Thymus (tissue), 11 donors: ENCODE results near the gene HDAC3. TPM values are rescaled to one million over a fixed set of nuclear protein-coding genes. Genes with fewer than 3 reads are reported as not detected.

Experiments used
- DNase-seq, 9 donors: peaks; one replicate each; pipeline ENCODE4 v3.0.0-alpha.2; 2013; ENCODE audit warnings: low spot score in 9 of 9, low read depth in 6 of 9, missing footprints in 1 of 9
- H3K27ac ChIP-seq, 2 donors: one replicate each; pipeline ENCODE4 v1.5.1; 2013; ENCODE audit warnings: control low read depth in 1 of 2, low read depth in 1 of 2, low read length in 1 of 2, mild to moderate bottlenecking in 1 of 2, moderate library complexity in 1 of 2
- H3K27me3 ChIP-seq, 2 donors: one replicate each; pipeline ENCODE4 v1.5.1; 2013; ENCODE audit warnings: low read length in 1 of 2; ENCODE audit not compliant: control insufficient read depth in 2 of 2, insufficient read depth in 1 of 2
- H3K36me3 ChIP-seq, 2 donors: one replicate each; pipeline ENCODE4 v1.5.1; 2013; ENCODE audit warnings: low read length in 1 of 2, mild to moderate bottlenecking in 1 of 2, moderate library complexity in 1 of 2; ENCODE audit not compliant: control insufficient read depth in 2 of 2, insufficient read depth in 2 of 2
- H3K4me1 ChIP-seq, 2 donors: one replicate each; pipeline ENCODE4 v1.5.1; 2013; ENCODE audit warnings: low read length in 2 of 2; ENCODE audit not compliant: control insufficient read depth in 2 of 2, insufficient read depth in 2 of 2
- H3K4me3 ChIP-seq, 2 donors: one replicate each; pipeline ENCODE4 v1.5.1; 2013; ENCODE audit warnings: low read length in 2 of 2, control low read depth in 1 of 2, mild to moderate bottlenecking in 1 of 2
- H3K9me3 ChIP-seq, 2 donors: one replicate each; pipeline ENCODE4 v1.5.1; 2013; ENCODE audit warnings: low read length in 1 of 2, mild to moderate bottlenecking in 1 of 2; ENCODE audit not compliant: control insufficient read depth in 2 of 2, insufficient read depth in 1 of 2
- WGBS: extraction: QIAGEN DNeasy Blood & Tissue Kit; methylation state at CpG from one replicate; pipeline ENCODE4 v1.1.7; 2013; 5-methylcytosine and 5-hydroxymethylcytosine counted together
- polyA plus RNA-seq: library from polyadenylated mRNA; stranded (reverse); fragments of 200-250 nt; gene quantifications from one replicate; pipeline ENCODE4 v1.2.3, GENCODE V29; 2013
- total RNA-seq: library from RNA; stranded (reverse); fragments of 120-200 nt; gene quantifications from one replicate; pipeline ENCODE4 v1.2.4, GENCODE V29; 2013
- donor health status: healthy.

HDAC3 gene
- total and polyA plus RNA-seq, 2 donors, result 55.0 to 82.9 TPM

DNA sequence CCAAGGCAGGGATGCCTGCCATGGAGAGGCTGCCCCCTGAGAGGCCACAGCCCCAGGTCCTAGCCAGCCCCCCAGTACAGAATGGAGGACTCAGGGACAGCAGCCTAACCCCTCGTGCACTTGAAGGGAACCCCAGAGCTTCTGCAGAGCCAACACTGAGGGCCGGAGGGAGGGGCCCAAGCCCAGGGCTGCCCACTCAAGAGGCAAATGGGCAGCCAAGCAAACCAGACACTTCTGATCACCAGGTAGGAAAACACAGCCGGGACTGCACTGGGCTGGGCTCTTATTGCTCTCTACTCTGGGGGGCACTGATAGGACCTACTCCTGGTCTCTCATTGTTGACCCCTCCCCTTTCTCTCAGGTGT is 3.4 kb upstream of the HDAC3 start:
- WGBS, result 96% methylated on average over 3 of the region's 3 CpGs
- no peak for DNase-seq
- H3K4me3 ChIP-seq, result no peak overlapping the region
- H3K27ac ChIP-seq, result no peak overlapping the region
- peaks cover 0 to 3% of the 10 kb centered on the region in 2 donors for H3K27me3 ChIP-seq
- H3K9me3 ChIP-seq, result no peaks in the 10 kb centered on the region
- H3K36me3 ChIP-seq, result peaks cover 28 to 33% of the 10 kb centered on the region in 2 donors
- H3K4me1 ChIP-seq, result peaks cover 18 to 22% of the 10 kb centered on the region in 2 donors

DNA sequence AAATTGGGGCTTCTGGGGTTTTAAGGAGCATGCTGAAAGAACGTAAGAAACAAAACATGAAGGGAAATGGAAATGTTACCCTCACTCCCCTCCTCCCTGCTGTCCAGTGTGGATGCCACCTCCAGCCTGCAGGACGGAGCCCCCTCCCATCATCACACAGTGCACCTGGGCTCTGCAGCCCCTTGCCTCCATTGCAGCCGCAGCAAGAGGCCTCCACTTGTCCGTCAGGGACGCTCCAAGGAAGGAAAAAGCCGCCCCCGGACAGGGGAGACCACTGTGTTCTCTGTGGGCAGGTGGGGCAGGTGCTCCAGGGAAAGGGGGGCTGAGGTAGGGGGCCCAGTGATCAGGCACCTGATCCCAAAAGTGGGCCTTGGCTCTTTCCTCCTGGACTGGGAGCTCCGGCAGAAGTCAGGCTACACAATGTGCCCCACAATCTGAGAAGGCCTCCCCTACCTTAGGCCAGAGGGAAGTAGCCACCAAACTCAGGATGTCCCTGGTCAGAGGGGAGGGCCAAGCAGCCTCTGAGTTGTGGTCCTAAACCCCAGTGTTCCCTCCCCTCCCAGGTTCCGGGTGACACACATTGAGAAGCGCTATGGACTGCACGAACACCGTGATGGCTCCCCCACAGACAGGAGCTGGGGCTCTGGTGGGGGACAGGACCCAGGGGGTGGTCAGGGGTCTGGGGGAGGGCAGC is 2.9 kb upstream of the HDAC3 start:
- Histone ChIP-seq H3K27me3 (peaks cover 0 to 3% of the 10 kb centered on the region in 2 donors), H3K36me3 (peaks cover 29 to 36% of the 10 kb centered on the region in 2 donors), H3K4me1 (peaks cover 23 to 28% of the 10 kb centered on the region in 2 donors), H3K4me3 (no peak overlapping the region), H3K27ac (no peak overlapping the region), H3K9me3 (no peaks in the 10 kb centered on the region)
- 94% methylated on average over 12 of the region's 12 CpGs for WGBS
- no peak for DNase-seq

DNA sequence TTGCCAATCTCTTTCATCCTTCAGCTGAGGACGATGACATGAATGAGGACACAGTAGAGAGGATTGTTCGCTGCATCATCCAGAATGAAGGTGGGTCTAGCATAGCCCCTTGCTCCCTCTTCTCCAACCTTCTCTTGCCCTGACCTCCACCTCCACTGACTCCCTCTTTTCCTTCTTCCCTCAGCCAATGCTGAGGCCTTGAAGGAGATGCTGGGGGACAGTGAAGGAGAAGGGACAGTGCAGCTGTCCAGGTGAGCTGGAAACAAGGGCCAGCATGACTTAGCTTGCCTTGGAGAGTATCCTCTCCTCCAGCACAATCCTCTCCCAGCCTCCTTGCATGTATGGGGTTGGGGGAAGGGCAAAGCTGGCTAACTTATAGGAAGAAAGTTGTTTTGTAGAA is 2.1 kb upstream of the HDAC3 start:
- Histone ChIP-seq H3K9me3 (no peaks in the 10 kb centered on the region), H3K4me1 (peaks cover 23 to 28% of the 10 kb centered on the region in 2 donors), H3K27me3 (peaks cover 0 to 3% of the 10 kb centered on the region in 2 donors), H3K27ac (no peak overlapping the region), H3K4me3 (no peak overlapping the region), H3K36me3 (peaks cover 25 to 37% of the 10 kb centered on the region in 2 donors)
- WGBS, result 99% methylated on average over 2 of the region's 2 CpGs
- no peak for DNase-seq

DNA sequence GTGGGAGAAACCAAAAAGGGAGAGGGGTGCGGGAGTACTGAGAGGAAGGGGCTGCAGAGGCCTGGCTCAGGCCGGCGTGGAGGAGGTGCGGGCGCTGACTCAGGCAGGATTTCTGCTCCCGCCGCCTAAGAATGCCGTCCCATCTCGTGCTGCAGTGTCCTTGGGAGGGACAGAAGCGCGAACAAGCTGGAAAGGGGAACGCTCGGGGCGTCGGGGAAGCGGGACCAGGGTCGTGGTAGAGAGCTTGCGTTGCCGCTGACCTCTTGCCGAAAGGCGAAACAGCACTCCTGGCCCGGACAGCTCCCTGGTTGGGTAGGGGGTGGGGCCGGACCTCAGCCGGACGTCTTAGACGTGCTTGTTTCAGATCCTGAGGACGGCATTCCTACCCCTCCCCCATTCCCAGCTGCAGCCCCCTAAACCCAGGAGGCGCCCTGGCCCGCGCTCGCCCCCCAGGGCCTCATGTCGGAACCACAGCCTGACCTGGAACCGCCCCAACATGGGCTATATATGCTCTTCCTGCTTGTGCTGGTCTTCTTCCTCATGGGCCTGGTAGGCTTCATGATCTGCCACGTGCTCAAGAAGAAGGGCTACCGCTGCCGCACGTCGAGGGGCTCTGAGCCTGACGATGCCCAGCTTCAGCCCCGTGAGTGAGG is 1.2 kb upstream of the HDAC3 start:
- peaks cover 0 to 3% of the 10 kb centered on the region in 2 donors for H3K27me3 ChIP-seq
- 10% methylated on average over 40 of the region's 40 CpGs for WGBS
- no peaks in the 10 kb centered on the region for H3K9me3 ChIP-seq
- DNase-seq, result peak in 6 of 9 donors; percentile 49 to 82 (median 64)
- H3K36me3 ChIP-seq, result peaks cover 25 to 38% of the 10 kb centered on the region in 2 donors
- H3K27ac ChIP-seq, result peak overlapping the region; percentile 58 to 79
- peaks cover 23 to 28% of the 10 kb centered on the region in 2 donors for H3K4me1 ChIP-seq
- H3K4me3 ChIP-seq, result peak overlapping the region; percentile 72 to 81

DNA sequence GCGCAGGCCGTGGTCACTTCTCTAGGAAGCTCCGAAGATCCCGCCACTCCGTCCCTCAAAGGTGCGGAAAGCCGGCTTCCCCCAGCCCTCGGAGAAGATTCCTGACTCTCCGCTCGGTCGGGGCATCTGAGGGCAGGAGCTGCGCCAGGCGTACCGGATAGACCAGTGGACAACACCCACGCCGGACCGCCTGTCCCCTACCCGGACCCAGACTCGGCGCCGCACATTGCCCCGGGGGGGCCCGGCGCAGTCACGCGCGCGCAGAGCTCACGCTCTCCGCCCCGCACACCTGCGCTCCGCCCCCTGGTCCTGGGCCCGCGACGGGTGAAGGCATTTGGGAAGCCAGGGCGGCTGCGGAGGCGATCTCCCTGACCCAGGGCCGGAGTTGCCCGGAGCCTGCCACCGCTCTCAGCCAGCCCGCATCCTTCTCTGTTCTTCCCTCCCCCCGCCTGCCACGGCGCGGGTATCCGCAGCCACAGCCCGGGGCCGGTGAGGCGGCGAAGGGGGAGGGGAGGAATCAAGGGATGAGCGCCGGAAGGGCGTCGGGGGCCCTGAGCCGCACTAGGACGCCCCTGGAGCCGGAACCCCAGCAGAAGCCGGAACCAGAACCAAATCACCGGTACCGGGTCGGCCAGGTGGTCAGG is 596 bp upstream of the HDAC3 start:
- WGBS, result under 1% methylated on average over 63 of the region's 63 CpGs
- Histone ChIP-seq H3K27ac (peak overlapping the region; percentile 58 to 79), H3K4me1 (peaks cover 23 to 28% of the 10 kb centered on the region in 2 donors)

DNA sequence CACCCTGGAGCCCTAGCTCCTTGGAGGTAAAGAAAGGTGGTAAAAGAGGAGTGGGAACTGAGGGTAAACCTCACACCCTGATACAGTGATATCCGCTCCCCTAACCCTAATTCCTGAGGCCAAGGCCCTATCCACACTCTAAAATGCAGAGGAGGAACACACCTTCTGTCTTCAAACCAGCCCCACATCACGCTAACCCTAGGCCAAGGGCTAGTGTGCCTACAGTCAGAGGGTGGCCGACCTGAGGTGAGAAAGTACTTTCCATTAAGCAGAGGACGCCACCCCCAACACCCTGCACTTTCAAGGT is 590 bp downstream of the HDAC3 start:
- peak overlapping the region in 1 of 2 donors; percentile 39 for H3K27ac ChIP-seq
- WGBS, result 18% methylated on average over 4 of the region's 4 CpGs

More for the DNA sequence above, 596 bp upstream of the HDAC3 start:
- Histone ChIP-seq H3K27me3 (peaks cover 0 to 3% of the 10 kb centered on the region in 2 donors), H3K4me3 (peak overlapping the region; percentile 72 to 81), H3K9me3 (no peaks in the 10 kb centered on the region), H3K36me3 (peaks cover 25 to 45% of the 10 kb centered on the region in 2 donors)
- DNase-seq, result peak in 5 of 9 donors; percentile 39 to 74 (median 50)

DNA sequence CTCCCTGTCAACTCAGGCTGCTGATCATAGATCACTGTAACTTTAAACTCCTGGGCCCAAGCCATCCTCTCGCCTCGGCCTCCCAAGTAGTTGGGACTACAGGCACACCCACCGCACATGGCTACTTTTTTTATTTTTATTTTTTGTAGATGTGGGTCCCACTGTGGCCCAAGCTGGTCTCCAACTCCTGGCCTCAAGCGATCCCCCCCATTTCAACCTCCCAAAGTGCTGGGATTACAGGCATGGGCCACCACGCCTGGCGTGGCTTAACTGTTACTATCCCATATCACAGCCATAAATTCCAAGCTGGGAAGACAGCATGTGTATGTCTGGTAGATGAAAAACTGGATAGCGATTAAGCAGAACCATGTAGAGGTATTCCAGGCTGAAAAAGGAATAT is 1.0 kb downstream of the HDAC3 start:
- no peaks in the 10 kb centered on the region for H3K9me3 ChIP-seq
- DNase-seq, result no peak
- peaks cover 19 to 40% of the 10 kb centered on the region in 2 donors for H3K36me3 ChIP-seq
- WGBS, result 89% methylated on average over 7 of the region's 7 CpGs
- peaks cover 23 to 28% of the 10 kb centered on the region in 2 donors for H3K4me1 ChIP-seq
- peaks cover 0 to 3% of the 10 kb centered on the region in 2 donors for H3K27me3 ChIP-seq
- H3K27ac ChIP-seq, result no peak overlapping the region
- peak overlapping the region; percentile 72 to 81 for H3K4me3 ChIP-seq

More for the DNA sequence above, 590 bp downstream of the HDAC3 start:
- no peaks in the 10 kb centered on the region for H3K9me3 ChIP-seq
- peaks cover 0 to 3% of the 10 kb centered on the region in 2 donors for H3K27me3 ChIP-seq
- peaks cover 21 to 36% of the 10 kb centered on the region in 2 donors for H3K36me3 ChIP-seq
- peak overlapping the region; percentile 72 to 81 for H3K4me3 ChIP-seq
- peaks cover 23 to 28% of the 10 kb centered on the region in 2 donors for H3K4me1 ChIP-seq
- no peak for DNase-seq

DNA sequence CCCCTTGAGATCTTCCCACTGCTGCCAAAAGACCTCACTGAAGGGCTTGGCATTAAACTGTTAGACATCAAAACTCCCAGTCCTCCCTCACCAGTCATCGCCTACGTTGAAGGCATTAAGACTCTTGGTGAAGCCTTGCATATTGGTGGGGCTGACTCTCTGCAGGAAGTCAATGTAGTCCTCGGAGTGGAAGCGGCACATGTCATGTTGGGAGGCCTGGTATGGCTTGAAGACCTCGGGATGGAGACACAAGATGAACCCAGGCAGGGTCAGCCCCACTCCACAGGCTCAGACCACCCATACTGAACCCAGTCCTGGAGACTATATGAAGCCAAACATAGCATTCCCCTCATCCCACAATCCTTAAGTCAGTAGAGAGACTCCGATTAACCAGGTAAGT is 1.9 kb downstream of the HDAC3 start:
- H3K4me1 ChIP-seq, result peaks cover 23 to 28% of the 10 kb centered on the region in 2 donors
- no peak overlapping the region for H3K4me3 ChIP-seq
- peaks cover 0 to 3% of the 10 kb centered on the region in 2 donors for H3K27me3 ChIP-seq
- H3K36me3 ChIP-seq, result peaks cover 16 to 39% of the 10 kb centered on the region in 2 donors
- no peak for DNase-seq
- no peak overlapping the region for H3K27ac ChIP-seq
- WGBS, result 98% methylated on average over 6 of the region's 6 CpGs
- no peaks in the 10 kb centered on the region for H3K9me3 ChIP-seq
